ENCODE measurements around the gene TMEM52B. TPM values are rescaled to one million over a fixed set of nuclear protein-coding genes. Genes with fewer than 3 reads are reported as not detected.
A peak's percentile ranks its signal among the peaks of the same experiment; 100 is the strongest.

The TMEM52B gene
- total RNA-seq, 4 donors from 2014 or later, result not detected

DNA sequence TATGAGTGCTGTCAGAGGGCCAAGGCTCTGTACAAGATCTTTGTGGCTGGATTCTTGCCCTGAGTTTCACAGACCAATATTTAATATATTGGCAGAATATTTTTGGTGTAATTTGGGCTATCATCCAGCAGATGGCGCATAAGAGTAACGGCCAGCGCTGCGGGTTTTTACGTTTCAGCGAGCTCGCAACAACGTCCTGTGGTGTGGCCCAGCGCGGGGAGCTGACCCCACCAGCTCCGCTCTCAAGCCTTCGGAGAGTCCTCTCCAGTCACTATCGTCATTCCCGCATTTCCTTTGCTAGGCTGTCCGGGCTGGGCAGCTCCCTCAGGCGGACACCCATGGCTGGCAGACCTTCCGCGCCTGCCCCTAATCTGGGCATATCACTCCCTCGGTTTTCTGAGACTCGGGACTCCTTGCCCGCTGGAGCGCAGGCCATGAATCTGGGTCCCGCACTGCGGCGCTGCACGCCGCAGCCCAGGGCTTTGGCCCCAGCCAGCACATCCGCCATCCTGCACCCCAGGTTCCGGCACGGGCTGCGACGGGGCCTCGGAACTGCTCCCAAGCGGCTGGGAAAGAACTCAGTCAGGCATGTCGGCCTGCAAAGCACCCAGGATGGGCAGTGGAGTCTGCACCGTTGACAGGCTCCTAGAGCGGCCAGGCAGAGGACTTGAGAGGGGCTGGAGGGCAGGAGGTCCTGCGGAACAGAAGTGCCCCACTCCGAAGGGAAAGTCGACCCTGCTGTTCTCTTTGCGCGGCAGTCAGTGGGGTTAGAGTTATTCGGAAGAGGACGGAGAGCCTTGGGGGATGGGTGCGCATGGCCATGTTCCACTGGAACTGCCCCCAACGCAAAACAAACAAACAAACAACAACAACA, 25.3 kb upstream of the TMEM52B start:
- H3K4me1 ChIP-seq, result peaks cover 3 to 16% (median 9%) of the 10 kb centered on the region in 3 donors
- intact Hi-C loops (cut with DNase I), result no loop called here
- DNase-seq, result no peak
- H3K9me3 ChIP-seq, result no peaks in the 10 kb centered on the region
- H3K4me3 ChIP-seq, result peak overlapping the region; percentile 44 to 78 (median 54)
- H3K27ac ChIP-seq, result peak overlapping the region; percentile 68 to 84 (median 72)
- no peaks in the 10 kb centered on the region for H3K27me3 ChIP-seq
- WGBS, 2 donors, result 0 to 21% methylated on average over 16 to 17 of the region's 46 CpGs
- H3K36me3 ChIP-seq, result no peaks in the 10 kb centered on the region
- TF ChIP-seq, protein P1, sequence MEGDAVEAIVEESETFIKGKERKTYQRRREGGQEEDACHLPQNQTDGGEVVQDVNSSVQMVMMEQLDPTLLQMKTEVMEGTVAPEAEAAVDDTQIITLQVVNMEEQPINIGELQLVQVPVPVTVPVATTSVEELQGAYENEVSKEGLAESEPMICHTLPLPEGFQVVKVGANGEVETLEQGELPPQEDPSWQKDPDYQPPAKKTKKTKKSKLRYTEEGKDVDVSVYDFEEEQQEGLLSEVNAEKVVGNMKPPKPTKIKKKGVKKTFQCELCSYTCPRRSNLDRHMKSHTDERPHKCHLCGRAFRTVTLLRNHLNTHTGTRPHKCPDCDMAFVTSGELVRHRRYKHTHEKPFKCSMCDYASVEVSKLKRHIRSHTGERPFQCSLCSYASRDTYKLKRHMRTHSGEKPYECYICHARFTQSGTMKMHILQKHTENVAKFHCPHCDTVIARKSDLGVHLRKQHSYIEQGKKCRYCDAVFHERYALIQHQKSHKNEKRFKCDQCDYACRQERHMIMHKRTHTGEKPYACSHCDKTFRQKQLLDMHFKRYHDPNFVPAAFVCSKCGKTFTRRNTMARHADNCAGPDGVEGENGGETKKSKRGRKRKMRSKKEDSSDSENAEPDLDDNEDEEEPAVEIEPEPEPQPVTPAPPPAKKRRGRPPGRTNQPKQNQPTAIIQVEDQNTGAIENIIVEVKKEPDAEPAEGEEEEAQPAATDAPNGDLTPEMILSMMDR (IDR thresholded peaks at IDR 0.05), result peak; percentile 78 to 86 (median 84)
- TF ChIP-seq POLR2A (IDR thresholded peaks at IDR 0.05), result peak in 1 of 4 donors; percentile 22

DNA sequence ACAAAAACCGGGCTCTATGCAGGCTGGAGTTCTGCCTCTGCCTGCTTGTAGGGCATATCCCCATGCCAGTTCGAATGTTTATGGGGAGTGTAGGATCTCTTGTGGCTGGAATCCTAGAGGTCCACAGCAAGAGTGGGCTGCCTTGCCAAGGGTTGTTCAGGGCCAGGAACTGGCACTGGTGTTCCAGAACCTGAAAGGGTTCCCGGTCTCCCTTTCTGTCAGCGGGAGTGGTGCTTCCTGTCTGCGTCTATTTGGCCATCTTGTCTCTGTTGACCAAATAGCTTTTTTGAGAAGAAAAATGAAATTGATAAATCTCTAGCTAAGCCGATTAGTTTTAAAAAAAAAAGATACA, 24.7 kb upstream of the TMEM52B start:
- Histone ChIP-seq H3K27ac (peak overlapping the region in 1 of 4 donors; percentile 77), H3K4me3 (peak overlapping the region in 3 of 4 donors; percentile 51 to 78 (median 58)), H3K27me3 (no peaks in the 10 kb centered on the region), H3K4me1 (peaks cover 3 to 16% (median 9%) of the 10 kb centered on the region in 3 donors), H3K36me3 (no peaks in the 10 kb centered on the region), H3K9me3 (no peaks in the 10 kb centered on the region)
- no peak for DNase-seq
- intact Hi-C loops (cut with DNase I), result no loop called here
- TF ChIP-seq POLR2A (IDR thresholded peaks at IDR 0.05), result no peak
- TF ChIP-seq, protein P1 (IDR thresholded peaks at IDR 0.05), result no peak
- WGBS, 2 donors, result 50 to 72% methylated on average over 5 to 6 of the region's 6 CpGs

DNA sequence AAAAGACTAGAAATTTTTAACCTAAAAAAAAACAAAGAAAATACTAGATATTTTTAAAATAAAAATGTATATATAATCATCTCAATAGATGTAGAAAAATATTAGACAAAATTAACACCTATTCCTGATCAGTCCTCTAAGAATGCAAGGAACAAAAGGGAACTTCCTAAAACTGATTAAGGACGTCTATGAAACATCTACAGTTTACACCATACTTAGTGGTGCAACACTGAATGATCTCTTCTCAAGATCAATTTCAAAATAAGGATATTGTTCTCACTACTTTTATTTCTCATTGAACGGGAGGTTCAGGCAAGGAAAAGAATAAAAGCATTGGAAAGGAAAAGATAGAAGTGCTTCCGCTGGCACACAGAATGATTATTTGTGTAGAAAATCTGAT, 22.9 kb upstream of the TMEM52B start:
- DNase-seq, result no peak
- no peak overlapping the region for H3K4me3 ChIP-seq
- whole genome bisulfite sequencing, 2 donors, result 66 to 69% methylated on average over 3 of the region's 3 CpGs
- no peaks in the 10 kb centered on the region for H3K36me3 ChIP-seq
- no peak overlapping the region for H3K27ac ChIP-seq
- TF ChIP-seq POLR2A (IDR thresholded peaks at IDR 0.05), result no peak
- TF ChIP-seq, protein P1 (IDR thresholded peaks at IDR 0.05), result no peak
- H3K4me1 ChIP-seq, result peaks cover 3 to 25% (median 11%) of the 10 kb centered on the region in 3 donors
- no peaks in the 10 kb centered on the region for H3K9me3 ChIP-seq
- H3K27me3 ChIP-seq, result no peaks in the 10 kb centered on the region
- intact Hi-C loops (cut with DNase I), result no loop called here

DNA sequence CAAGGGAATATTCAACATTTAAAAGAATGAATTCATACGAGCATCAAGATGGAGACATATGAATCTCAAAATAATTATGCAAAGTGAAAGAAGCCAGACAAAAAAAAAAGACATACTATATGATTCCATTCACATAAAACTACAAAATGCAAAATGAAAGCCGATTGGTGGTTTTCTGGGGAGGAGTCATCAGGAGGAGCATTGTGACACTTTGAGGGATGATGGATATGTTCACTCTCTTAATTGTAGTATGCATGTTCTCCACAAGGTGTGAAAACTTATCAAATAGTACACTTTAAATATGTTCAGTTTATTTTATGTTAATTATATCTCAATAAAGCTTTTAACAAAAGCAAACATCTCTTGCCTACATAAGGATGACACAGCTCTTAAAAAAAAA, 20.4 kb upstream of the TMEM52B start:
- intact Hi-C loops (cut with DNase I), result no loop called here
- TF ChIP-seq, protein P1 (IDR thresholded peaks at IDR 0.05), result peak in 1 of 6 experiments; percentile 18
- no peak for TF ChIP-seq POLR2A (IDR thresholded peaks at IDR 0.05)
- DNase-seq, result no peak
- Histone ChIP-seq H3K4me3 (no peak overlapping the region), H3K4me1 (peaks cover 0 to 20% (median 7%) of the 10 kb centered on the region in 3 donors), H3K27ac (no peak overlapping the region), H3K36me3 (no peaks in the 10 kb centered on the region), H3K9me3 (no peaks in the 10 kb centered on the region), H3K27me3 (no peaks in the 10 kb centered on the region)
- 80% methylated on average over 2 of the region's 2 CpGs for WGBS, 2 donors

DNA sequence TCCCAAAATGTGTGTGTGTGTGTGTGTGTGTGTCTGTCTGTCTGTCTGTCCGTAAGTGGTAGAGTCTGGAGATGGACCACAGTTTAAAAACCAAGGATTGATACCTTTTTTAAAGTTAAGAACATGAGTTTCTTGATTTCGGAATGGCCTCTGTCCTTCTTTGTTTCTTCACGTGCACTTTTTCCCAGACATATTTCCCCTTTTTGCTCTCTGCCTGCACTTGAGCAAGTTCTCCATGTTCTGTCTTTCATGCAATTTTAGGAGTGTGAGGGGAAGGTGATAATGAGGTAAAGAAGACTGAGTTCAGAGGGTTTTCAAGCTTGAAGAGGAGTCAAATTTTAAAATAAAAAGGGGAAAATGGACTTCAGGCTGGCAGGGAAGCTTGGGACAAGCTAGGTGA, 19.6 kb upstream of the TMEM52B start:
- H3K4me1 ChIP-seq, result peaks cover 0 to 12% (median 3%) of the 10 kb centered on the region in 3 donors
- H3K27ac ChIP-seq, result no peak overlapping the region
- no peaks in the 10 kb centered on the region for H3K27me3 ChIP-seq
- WGBS, 2 donors, result 54 to 69% methylated on average over 3 of the region's 3 CpGs
- H3K4me3 ChIP-seq, result no peak overlapping the region
- TF ChIP-seq POLR2A (IDR thresholded peaks at IDR 0.05), result no peak
- TF ChIP-seq, protein P1 (IDR thresholded peaks at IDR 0.05), result no peak
- DNase-seq, result no peak
- intact Hi-C loops (cut with DNase I), result no loop called here
- H3K9me3 ChIP-seq, result no peaks in the 10 kb centered on the region
- no peaks in the 10 kb centered on the region for H3K36me3 ChIP-seq

Measured in esophagus squamous epithelium (tissue), 5 donors.